ENCODE results near the gene CADPS2.

- no peak for TF ChIP-seq EZH2 (IDR thresholded peaks at IDR 0.05; ENCODE audit: low read length)
- TF ChIP-seq, protein P1, sequence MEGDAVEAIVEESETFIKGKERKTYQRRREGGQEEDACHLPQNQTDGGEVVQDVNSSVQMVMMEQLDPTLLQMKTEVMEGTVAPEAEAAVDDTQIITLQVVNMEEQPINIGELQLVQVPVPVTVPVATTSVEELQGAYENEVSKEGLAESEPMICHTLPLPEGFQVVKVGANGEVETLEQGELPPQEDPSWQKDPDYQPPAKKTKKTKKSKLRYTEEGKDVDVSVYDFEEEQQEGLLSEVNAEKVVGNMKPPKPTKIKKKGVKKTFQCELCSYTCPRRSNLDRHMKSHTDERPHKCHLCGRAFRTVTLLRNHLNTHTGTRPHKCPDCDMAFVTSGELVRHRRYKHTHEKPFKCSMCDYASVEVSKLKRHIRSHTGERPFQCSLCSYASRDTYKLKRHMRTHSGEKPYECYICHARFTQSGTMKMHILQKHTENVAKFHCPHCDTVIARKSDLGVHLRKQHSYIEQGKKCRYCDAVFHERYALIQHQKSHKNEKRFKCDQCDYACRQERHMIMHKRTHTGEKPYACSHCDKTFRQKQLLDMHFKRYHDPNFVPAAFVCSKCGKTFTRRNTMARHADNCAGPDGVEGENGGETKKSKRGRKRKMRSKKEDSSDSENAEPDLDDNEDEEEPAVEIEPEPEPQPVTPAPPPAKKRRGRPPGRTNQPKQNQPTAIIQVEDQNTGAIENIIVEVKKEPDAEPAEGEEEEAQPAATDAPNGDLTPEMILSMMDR (optimal IDR thresholded peaks at IDR 0.05 in 1 of 3, IDR thresholded peaks at IDR 0.05 in 1 of 3, conservative IDR thresholded peaks at IDR 0.05 in 1 of 3; ENCODE audit: extremely low read depth in 1 of 3, insufficient read depth in 2 of 3, low read length in 3 of 3), result no peak
Measured at GRCh38 chr7:122269241-122269640, 617.0 kb downstream of the CADPS2 start.

All from keratinocyte (primary cell).